ENCODE measurements around the gene PAX2. TPM values are rescaled to one million over a fixed set of nuclear protein-coding genes. Genes with fewer than 3 reads are reported as not detected.

PAX2 gene
- total RNA-seq, 1 donor from 2014 or later = 0.07 TPM

- no peak overlapping the region for H3K27ac Mint-ChIP-seq
Measured at GRCh38 chr10:100826661-100826982, 81.2 kb downstream of the PAX2 start.

GRCh38 chr10:100826983-100827818 is 81.8 kb downstream of the PAX2 start:
- no peaks in the 10 kb centered on the region for H3K9me3 Mint-ChIP-seq
- no peaks in the 10 kb centered on the region for H3K36me3 Mint-ChIP-seq (ENCODE audit: low read depth)

More at GRCh38 chr10:100826661-100826982, 81.2 kb downstream of the PAX2 start:
- Mint-ChIP-seq H3K36me3 (ENCODE audit: low read depth) (no peaks in the 10 kb centered on the region), H3K9me3 (no peaks in the 10 kb centered on the region), H3K4me1 (peaks cover 24% of the 10 kb centered on the region), H3K27me3 (peaks cover 78% of the 10 kb centered on the region), H3K4me3 (peak overlapping the region; percentile 64)
- intact Hi-C loops (cut with micrococcal nuclease) = loop anchor here (5.0 kb wide), 3 partner anchors 84 to 306 kb away; partner anchors contain the start of gene TLX1
- no peak for DNase-seq

GRCh38 chr10:100827819-100828737 is 82.7 kb downstream of the PAX2 start:
- H3K27ac Mint-ChIP-seq = peak overlapping the region; percentile 52
- no peaks in the 10 kb centered on the region for H3K36me3 Mint-ChIP-seq (ENCODE audit: low read depth)
- peak overlapping the region; percentile 85 for H3K4me3 Mint-ChIP-seq
- DNase-seq = peak; percentile 77
- H3K9me3 Mint-ChIP-seq = no peaks in the 10 kb centered on the region
- intact Hi-C loops (cut with micrococcal nuclease) = loop anchor here (2.0 to 5.0 kb wide), 4 partner anchors 86 to 399 kb away; partner anchors contain the start of gene TLX1
- peaks cover 79% of the 10 kb centered on the region for H3K27me3 Mint-ChIP-seq
- H3K4me1 Mint-ChIP-seq = peaks cover 24% of the 10 kb centered on the region

More at GRCh38 chr10:100826983-100827818, 81.8 kb downstream of the PAX2 start:
- intact Hi-C loops (cut with micrococcal nuclease) = loop anchor here (5.0 kb wide), 3 partner anchors 85 to 305 kb away; partner anchors contain the start of gene TLX1
- peak; percentile 76 for DNase-seq
- peak overlapping the region; percentile 85 for H3K4me3 Mint-ChIP-seq
- H3K4me1 Mint-ChIP-seq = peaks cover 24% of the 10 kb centered on the region
- H3K27ac Mint-ChIP-seq = no peak overlapping the region
- peaks cover 78% of the 10 kb centered on the region for H3K27me3 Mint-ChIP-seq

DNA sequence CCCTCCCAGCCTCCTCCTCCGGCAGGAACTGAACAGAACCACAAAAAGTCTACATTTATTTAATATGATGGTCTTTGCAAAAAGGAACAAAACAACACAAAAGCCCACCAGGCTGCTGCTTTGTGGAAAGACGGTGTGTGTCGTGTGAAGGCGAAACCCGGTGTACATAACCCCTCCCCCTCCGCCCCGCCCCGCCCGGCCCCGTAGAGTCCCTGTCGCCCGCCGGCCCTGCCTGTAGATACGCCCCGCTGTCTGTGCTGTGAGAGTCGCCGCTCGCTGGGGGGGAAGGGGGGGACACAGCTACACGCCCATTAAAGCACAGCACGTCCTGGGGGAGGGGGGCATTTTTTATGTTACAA is 83.3 kb downstream of the PAX2 start:
- Mint-ChIP-seq H3K36me3 (ENCODE audit: low read depth) (no peaks in the 10 kb centered on the region), H3K9me3 (no peaks in the 10 kb centered on the region), H3K4me3 (peak overlapping the region; percentile 85), H3K4me1 (peaks cover 24% of the 10 kb centered on the region), H3K27ac (peak overlapping the region; percentile 52), H3K27me3 (peaks cover 77% of the 10 kb centered on the region)
- intact Hi-C loops (cut with micrococcal nuclease) = loop anchor here (2.0 to 5.0 kb wide), 4 partner anchors 86 to 398 kb away; partner anchors contain the start of gene TLX1
- DNase-seq = peak; percentile 65

DNA sequence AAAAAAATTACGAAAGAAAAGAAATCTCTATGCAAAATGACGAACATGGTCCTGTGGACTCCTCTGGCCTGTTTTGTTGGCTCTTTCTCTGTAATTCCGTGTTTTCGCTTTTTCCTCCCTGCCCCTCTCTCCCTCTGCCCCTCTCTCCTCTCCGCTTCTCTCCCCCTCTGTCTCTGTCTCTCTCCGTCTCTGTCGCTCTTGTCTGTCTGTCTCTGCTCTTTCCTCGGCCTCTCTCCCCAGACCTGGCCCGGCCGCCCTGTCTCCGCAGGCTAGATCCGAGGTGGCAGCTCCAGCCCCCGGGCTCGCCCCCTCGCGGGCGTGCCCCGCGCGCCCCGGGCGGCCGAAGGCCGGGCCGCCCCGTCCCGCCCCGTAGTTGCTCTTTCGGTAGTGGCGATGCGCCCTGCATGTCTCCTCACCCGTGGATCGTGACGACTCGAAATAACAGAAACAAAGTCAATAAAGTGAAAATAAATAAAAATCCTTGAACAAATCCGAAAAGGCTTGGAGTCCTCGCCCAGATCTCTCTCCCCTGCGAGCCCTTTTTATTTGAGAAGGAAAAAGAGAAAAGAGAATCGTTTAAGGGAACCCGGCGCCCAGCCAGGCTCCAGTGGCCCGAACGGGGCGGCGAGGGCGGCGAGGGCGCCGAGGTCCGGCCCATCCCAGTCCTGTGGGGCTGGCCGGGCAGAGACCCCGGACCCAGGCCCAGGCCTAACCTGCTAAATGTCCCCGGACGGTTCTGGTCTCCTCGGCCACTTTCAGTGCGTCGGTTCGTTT is 83.9 kb downstream of the PAX2 start:
- H3K36me3 Mint-ChIP-seq (ENCODE audit: low read depth) = no peaks in the 10 kb centered on the region
- H3K4me1 Mint-ChIP-seq = peaks cover 24% of the 10 kb centered on the region
- H3K4me3 Mint-ChIP-seq = peak overlapping the region; percentile 85
- peaks cover 76% of the 10 kb centered on the region for H3K27me3 Mint-ChIP-seq
- DNase-seq = no peak
- intact Hi-C loops (cut with micrococcal nuclease) = loop anchor here (2.0 to 5.0 kb wide), 4 partner anchors 87 to 398 kb away; partner anchors contain the start of gene TLX1
- peak overlapping the region; percentile 67 for H3K27ac Mint-ChIP-seq
- H3K9me3 Mint-ChIP-seq = no peaks in the 10 kb centered on the region

DNA sequence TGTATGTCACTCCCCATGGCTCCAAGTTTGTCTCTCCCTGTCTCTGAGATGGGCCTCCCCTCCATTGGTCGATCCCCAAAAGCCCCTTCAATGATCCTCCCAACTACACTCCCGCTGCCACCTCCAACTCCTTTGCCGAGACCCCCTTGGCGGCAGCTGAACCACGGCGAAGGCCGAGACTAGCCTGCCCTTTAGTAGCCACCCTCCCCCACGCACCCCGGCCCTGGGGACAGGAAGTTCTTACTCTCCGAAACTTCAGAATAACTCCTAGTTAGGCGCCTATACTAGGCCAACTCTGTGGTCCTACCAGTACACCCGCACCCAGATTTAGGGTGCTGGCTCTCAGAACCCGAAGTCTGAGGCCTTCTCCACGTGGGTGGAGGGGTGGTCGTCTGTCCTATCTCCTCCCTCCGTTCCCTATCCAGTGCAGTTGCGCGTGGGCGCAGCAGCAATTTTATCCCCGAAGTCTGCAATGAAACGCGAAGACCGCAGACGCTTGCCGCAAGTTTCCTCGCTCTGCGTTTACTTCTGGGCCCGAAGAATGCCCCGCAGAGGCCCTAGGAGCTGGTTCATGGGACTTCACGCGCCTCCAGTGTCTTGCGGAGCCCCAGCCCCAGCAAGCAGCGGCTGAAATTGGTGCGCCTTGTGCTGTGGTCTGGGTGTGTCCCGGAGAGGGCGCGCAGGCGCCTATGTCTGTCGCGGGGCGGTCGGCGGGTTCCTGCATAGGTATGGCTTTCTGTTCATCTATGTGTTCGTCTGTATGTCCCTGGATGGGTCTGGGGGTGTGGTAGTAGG is 84.7 kb downstream of the PAX2 start:
- Mint-ChIP-seq H3K27ac (peak overlapping the region; percentile 47), H3K4me3 (peak overlapping the region; percentile 74), H3K36me3 (ENCODE audit: low read depth) (no peaks in the 10 kb centered on the region), H3K9me3 (no peaks in the 10 kb centered on the region), H3K4me1 (peaks cover 24% of the 10 kb centered on the region), H3K27me3 (peaks cover 74% of the 10 kb centered on the region)
- intact Hi-C loops (cut with micrococcal nuclease) = loop anchor here (2.0 to 5.0 kb wide), 4 partner anchors 88 to 397 kb away; partner anchors contain the start of gene TLX1
- DNase-seq = no peak

DNA sequence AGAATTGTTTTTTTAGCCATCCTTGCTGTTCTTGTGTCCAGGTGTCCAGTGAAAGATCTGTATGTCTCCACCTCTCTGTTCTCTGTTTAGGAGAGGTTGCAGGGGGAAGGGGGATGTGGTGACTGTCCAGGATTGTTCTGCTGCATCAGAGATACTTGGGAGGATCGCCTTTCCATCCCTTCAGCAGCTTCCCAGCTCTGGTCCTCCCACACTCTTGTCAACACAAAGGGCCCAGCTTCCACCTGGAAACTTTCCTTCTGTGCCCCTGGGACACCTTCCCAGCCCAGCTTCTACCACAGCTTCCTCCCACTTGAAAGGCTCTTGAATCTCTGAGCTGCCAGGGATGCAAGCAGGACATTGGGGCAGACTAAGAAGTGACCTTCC is 85.3 kb downstream of the PAX2 start:
- no peak overlapping the region for H3K27ac Mint-ChIP-seq
- H3K27me3 Mint-ChIP-seq = peaks cover 68% of the 10 kb centered on the region
- intact Hi-C loops (cut with micrococcal nuclease) = no loop called here
- H3K9me3 Mint-ChIP-seq = no peaks in the 10 kb centered on the region
- DNase-seq = no peak
- H3K36me3 Mint-ChIP-seq (ENCODE audit: low read depth) = no peaks in the 10 kb centered on the region
- peak overlapping the region; percentile 74 for H3K4me3 Mint-ChIP-seq
- H3K4me1 Mint-ChIP-seq = peaks cover 22% of the 10 kb centered on the region

DNA sequence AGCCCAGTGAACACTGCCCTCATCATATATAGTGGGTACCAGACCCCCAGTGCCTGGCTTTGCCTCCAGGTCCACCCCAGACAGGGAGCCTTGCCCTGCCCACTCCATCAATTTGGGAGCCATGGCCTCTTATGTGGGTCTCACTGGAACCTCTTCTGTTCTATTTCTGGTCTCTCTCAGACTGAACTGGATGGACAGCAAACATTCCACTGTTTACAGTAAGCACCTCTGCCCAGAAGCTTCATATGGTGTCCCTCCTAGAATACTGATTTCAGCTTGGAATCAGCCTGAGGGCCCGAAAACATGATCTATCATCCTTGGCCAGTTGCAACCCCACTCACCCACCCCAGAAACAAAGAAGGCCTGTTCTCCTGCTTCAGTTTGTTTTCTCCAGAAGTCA is 86.4 kb downstream of the PAX2 start:
- Mint-ChIP-seq H3K4me1 (peaks cover 22% of the 10 kb centered on the region), H3K4me3 (no peak overlapping the region), H3K27me3 (peaks cover 66% of the 10 kb centered on the region), H3K27ac (no peak overlapping the region), H3K9me3 (no peaks in the 10 kb centered on the region), H3K36me3 (ENCODE audit: low read depth) (no peaks in the 10 kb centered on the region)
- no peak for DNase-seq
- intact Hi-C loops (cut with micrococcal nuclease) = no loop called here

GRCh38 chr10:100835810-100836209 is 90.4 kb downstream of the PAX2 start:
- Mint-ChIP-seq H3K9me3 (no peaks in the 10 kb centered on the region), H3K27me3 (peaks cover 43% of the 10 kb centered on the region), H3K4me3 (no peak overlapping the region), H3K27ac (no peak overlapping the region), H3K36me3 (ENCODE audit: low read depth) (no peaks in the 10 kb centered on the region), H3K4me1 (peaks cover 2% of the 10 kb centered on the region)
- intact Hi-C loops (cut with micrococcal nuclease) = no loop called here
- no peak for DNase-seq

GRCh38 chr10:100836891-100837290 is 91.5 kb downstream of the PAX2 start:
- no peaks in the 10 kb centered on the region for H3K36me3 Mint-ChIP-seq (ENCODE audit: low read depth)
- H3K4me3 Mint-ChIP-seq = no peak overlapping the region
- peaks cover 37% of the 10 kb centered on the region for H3K27me3 Mint-ChIP-seq
- no peak for DNase-seq
- H3K9me3 Mint-ChIP-seq = no peaks in the 10 kb centered on the region
- H3K27ac Mint-ChIP-seq = no peak overlapping the region
- intact Hi-C loops (cut with micrococcal nuclease) = no loop called here
- H3K4me1 Mint-ChIP-seq = no peaks in the 10 kb centered on the region

GRCh38 chr10:100837300-100837699 is 91.9 kb downstream of the PAX2 start:
- H3K4me3 Mint-ChIP-seq = no peak overlapping the region
- DNase-seq = no peak
- peaks cover 35% of the 10 kb centered on the region for H3K27me3 Mint-ChIP-seq
- H3K9me3 Mint-ChIP-seq = no peaks in the 10 kb centered on the region
- H3K36me3 Mint-ChIP-seq (ENCODE audit: low read depth) = no peaks in the 10 kb centered on the region
- H3K27ac Mint-ChIP-seq = no peak overlapping the region
- intact Hi-C loops (cut with micrococcal nuclease) = no loop called here
- H3K4me1 Mint-ChIP-seq = no peaks in the 10 kb centered on the region

- no peak for DNase-seq
- Mint-ChIP-seq H3K9me3 (no peaks in the 10 kb centered on the region), H3K4me1 (no peaks in the 10 kb centered on the region), H3K36me3 (ENCODE audit: low read depth) (no peaks in the 10 kb centered on the region), H3K27ac (no peak overlapping the region), H3K4me3 (no peak overlapping the region), H3K27me3 (peaks cover 26% of the 10 kb centered on the region)
- intact Hi-C loops (cut with micrococcal nuclease) = no loop called here
Measured at GRCh38 chr10:100838986-100839385, 93.6 kb downstream of the PAX2 start.
